ENCODE measurements around the gene PCARE. TPM values are rescaled to one million over a fixed set of nuclear protein-coding genes. Genes with fewer than 3 reads are reported as not detected.

The PCARE gene
- total and polyA plus RNA-seq, 2 of the 8 experiments (the other 6 are each of a cell fraction or from before 2014, with no cell fraction given), result not detected

DNA sequence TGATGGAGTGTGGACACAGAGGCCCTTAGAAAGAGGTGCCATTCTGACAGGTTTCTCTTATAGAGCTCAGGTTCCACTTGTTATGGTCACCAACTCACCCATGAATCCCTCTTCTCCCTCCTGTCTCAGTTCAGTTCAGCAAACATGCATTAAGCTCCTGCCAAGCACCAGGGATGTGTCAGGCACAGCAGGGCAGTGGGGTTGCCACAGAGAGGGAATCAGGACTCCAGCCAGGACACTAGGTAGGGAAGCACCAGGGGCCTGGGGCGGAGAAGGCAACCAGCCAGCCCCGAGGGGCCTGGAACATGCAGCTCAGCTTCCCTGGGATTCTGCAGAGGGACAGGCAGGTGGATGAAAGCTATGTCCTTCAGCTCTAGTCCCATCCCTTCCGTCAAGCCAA lies 48.6 kb downstream of the PCARE start (continued):
- TF ChIP-seq POLR2A (IDR thresholded peaks at IDR 0.05; ENCODE audit: control extremely low read depth in 1 of 2, low read depth in 2 of 2, low read length in 2 of 2) (no peak), BACH1 (IDR thresholded peaks at IDR 0.05; ENCODE audit: low read length) (no peak), SP2 (IDR thresholded peaks at IDR 0.05; ENCODE audit: low read length) (no peak)

All from H1 (cell line).